ENCODE results near the gene CELF1.
A peak's percentile ranks its signal among the peaks of the same experiment; 100 is the strongest.
"Not testable (repeated sequence)": the region's sequence is repeated elsewhere in the genome, so short reads cannot be mapped to it uniquely, and the experiment has no call there.

CELF1 gene

DNA sequence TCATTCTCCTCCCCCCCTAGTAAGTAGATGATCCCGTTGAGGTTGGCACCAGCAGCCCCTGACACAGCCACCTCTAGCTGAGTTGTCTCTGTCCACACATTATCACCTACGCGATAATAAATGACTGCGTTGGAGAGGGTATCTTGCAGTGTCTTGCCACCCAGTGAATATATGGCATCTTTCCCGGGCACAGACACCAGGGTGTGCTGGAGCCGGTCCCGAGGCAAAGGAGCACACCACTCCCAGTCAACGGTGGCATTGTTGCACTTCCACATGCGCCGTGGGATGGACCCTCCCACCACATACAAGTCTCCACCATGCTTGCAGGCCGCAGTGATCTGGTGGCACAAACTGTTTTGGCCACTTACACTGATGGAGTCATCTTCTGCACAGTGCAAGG is 20.4 kb upstream of the CELF1 start:
- no peak for DNase-seq (ENCODE audit: low spot score)

DNA sequence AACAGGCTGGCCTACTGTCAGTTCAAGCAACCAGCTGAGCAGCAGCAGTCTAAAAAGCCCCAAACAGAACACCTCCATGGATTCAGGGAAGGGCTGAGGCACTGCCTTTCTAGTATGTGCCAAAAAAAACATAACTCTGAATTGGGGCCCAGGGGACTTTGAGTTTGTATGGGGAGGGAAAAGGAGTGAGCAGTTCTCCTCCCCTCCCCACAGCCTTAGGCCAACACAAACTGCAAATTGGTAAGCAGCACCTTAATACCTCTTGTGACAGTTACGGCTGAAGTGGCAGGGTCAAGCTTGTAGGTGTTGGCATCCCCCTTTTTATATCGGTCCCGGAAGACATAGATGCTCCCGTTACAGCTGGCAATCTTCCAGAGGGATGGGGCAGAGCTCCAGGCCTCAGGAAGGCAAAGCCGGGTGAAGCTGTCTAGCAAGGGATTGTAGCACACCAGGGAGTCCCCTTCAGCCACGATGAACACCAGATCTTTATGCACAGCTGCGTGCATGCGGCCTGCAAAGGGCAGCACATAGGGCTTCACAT is 19.9 kb upstream of the CELF1 start:
- no peak for DNase-seq (ENCODE audit: low spot score)

DNA sequence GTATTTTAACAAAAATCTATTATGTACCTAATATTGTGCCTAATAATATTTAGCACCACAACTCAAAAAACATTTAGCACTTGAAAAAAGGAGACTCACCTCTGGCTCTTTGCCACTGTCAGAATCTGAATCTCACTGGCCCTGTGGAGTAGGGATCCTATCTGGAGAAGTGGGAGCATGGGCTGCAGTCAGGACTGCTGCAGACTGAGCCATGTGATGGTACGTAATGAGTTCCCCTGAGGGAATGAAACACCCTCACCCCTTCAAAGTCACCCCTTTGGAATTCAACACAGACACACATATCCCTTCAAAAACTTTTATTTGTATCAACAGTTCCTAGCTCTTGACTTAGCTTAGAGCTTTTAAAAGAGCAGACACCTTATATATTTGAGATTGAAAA is 19.0 kb upstream of the CELF1 start:
- peak; percentile 82 for DNase-seq (ENCODE audit: low spot score)

DNA sequence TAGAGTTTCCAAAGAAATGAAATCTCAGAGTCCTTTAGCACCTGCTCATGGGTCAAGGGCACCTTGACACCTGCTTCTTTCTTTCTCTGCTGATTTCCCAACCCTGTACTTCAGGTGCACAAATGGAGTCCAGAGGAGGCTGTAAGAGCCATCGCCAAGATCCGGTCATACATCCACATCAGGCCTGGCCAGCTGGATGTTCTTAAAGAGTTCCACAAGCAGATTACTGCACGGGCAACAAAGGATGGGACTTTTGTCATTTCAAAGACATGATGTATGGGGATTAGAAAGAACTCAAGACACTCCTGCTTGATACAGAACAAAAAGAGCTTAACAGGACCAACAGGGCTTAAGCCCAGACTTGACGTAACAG is 18.4 kb upstream of the CELF1 start:
- DNase-seq (ENCODE audit: low spot score) = no peak

DNA sequence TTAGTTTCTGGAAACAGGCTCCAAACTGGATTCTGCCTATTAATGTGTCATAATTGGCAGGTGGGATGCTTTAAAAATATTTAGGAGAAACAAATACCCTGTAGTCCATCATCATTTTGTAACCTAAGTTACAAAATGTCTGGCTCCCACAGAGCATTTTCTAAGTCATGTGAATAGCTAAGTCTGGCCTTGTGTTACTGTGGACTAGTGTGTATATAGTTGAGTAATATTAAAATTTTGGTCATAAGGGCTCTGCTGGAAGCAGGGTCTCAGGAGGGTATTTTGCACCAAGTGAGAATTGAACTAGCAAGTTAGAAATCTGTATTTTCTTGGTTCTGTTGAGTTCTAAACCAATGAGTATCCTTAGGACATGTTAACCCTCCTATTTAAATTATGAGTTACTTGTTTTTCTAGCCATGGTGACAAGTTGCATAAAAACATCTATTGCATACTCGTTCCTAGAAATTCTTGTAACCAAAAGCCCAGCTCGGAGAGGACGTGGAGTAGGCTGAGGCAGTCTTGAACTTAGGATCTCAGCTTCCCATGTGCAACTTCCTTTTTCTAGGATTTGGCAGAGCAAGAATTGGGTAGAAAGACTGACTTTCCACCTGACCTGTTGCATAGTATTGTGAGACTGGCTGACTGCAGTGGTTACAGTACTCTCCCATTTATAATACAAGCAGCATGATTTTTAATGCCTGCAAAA is 17.9 kb upstream of the CELF1 start:
- no peak for DNase-seq (ENCODE audit: low spot score)

DNA sequence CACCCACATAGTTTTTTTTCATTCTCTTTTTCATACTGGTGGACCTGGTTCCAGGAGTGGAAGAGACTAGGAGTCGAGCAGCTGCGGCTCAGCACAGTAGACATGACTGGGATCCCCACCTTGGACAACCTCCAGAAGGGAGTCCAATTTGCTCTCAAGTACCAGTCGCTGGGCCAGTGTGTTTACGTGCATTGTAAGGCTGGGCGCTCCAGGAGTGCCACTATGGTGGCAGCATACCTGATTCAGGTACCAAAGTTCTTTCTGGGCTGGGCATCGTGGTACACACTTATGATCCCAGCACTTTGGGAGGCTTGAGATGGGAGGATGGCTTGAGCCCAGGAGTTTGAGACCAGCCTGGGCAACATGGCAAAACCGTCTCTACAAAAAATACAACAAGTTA is 16.7 kb upstream of the CELF1 start:
- DNase-seq (ENCODE audit: low spot score) = no peak

DNA sequence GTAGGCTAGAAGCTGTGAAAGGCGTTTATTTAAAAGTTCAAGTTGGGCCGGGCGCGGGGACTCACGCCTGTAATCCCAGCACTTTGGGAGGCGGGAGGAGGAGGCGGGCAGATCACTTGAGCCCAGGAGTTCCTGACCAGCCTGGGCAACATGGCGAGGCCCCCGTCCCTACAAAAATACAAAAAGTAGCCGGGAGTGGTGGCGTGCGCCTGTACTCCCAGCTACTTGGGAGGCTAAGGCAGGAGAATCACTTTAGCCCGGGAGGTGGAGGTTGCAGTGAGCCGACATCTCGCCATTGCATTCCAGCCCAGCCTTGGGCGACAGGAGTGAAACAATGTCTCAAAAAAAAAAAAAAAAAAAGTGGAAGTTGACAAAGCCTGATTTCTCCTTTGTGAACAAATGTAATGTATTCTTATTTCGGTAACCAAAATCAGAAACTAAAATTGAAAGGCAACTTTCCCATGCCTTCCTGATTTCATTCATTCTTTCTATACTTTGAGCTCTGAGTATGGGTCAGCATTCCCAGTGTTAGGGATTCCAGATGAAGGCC is 13.3 kb upstream of the CELF1 start:
- DNase-seq (ENCODE audit: low spot score) = no peak

DNA sequence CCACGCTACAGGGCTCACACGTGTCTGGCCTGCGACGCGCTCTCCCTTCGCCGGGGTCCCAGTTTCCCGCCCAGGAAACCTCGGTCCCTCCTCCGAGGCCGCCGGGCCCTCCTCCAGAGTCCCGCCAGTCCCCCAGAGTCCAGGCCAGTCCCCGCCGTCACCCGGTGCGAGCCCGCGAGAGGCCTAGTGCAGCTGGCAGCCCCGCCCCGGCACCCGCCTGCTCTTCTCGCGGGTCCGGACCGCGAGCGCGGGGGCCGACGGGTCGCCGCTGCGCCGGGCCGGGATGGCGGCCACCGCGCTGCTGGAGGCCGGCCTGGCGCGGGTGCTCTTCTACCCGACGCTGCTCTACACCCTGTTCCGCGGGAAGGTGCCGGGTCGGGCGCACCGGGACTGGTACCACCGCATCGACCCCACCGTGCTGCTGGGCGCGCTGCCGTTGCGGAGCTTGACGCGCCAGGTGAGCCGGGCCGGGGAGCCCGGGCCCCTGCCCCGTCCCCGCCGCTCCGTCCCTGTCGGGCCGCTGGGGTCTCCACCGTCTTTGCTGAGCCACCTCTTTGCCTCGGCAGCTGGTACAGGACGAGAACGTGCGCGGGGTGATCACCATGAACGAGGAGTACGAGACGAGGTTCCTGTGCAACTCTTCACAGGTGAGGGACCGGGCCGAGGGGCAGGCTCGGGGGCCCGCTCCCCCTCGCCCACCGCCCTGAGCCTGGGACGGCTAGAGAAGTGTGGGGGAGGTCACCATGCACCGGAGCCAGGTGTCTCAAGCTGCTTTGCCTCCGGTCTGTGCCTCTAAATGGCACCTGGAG is 12.6 kb upstream of the CELF1 start, which contains the start of gene PTPMT1:
Gene PTPMT1 (plus strand): TSS at position 260 of the 809 bp plus-strand sequence. CDS start 24 bp downstream, at position 284.
- peak; percentile 83 for DNase-seq (ENCODE audit: low spot score)

DNA sequence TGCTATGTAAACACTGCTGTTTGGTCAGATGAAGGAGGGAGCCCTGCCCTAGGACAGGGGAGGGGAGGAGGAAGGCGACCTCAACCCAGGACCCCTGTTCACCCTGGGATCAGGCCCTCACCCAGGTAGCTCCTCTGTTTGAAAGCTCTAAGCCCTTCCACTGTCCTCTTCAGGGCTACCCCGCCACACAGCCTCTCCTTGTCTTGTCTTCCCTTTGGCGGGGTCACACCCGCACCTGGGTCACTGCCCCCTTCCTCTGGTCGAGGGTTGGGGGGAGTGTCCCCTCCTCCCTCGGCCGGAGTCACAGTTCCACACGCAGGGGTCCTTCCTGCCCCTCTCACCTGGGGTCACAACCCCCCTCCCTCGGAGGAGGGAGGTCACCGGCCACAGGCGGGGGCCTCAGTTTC is 12.0 kb upstream of the CELF1 start:
- DNase-seq (ENCODE audit: low spot score) = no peak

DNA sequence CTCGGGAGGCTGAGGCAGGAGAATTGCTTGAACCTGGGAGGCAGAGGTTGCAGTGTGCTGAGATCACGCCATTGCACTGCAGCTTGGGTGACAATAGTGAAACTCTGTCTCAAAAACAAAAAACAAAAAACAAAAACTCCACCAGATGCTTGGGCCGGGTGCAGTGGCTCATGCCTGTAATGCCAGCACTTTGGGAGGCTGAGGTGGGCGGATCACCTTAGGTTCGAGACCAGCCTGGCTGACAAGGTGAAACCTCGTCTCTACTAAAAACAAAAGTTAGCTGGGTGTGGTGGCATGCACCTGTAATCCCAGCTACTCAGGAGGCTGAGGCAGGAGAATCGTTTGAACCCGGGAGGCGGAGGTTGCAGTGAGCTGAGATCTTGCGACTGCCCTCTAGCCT is 11.4 kb upstream of the CELF1 start:
- not testable (repeated sequence) for DNase-seq (ENCODE audit: low spot score)

DNA sequence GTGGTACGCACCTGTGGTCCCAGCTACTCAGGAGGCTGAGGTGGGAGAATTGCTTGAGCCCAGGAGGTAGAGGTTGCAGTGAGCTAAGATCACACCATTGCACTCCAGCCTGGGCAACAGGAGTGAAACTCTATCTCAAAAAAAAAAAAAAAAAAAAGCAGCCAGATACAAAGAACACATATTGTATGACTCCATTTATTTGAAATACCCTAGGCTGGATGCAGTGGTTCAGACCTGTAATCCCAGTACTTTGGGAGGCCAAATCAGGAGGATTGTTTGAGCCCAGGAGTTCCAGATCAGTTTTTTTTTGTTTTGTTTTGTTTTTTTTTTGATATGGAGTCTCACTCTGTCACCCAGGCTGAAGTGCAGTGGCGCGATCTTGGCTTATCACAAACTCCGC is 9.5 kb upstream of the CELF1 start:
- DNase-seq (ENCODE audit: low spot score) = not testable (repeated sequence)

DNA sequence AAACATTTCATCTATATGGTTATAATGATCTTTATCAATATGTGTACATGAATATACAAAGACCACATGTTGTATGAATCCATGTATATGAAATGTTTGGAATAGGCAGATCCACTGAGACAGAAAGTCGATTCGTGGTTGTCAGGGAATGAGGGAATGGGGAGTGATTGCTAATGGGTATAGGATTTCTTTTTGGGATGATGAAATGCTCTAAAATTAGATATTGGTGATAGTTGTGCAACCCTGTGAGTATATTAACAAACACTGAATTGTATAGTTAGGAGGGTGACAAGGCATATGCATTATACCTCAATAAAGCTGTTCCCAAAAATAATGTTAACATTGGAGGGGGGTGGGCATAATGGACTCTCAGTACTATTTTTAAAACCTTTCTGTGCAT is 7.5 kb upstream of the CELF1 start:
- no peak for DNase-seq (ENCODE audit: low spot score)

DNA sequence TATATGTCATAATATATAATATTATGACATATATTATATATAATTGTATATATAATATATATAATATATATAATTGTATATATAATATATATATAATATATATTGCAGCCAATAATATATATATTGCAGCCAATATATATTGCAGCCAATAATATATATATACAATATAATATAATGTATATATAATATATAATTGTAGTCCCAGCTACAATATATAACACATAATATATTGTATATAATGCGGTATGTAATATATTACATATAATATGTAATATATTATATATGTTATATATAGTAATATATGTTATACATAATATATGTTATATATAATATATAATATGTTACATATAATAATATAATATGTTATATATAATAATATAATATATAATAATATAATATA is 5.8 kb upstream of the CELF1 start:
- DNase-seq (ENCODE audit: low spot score) = no peak

DNA sequence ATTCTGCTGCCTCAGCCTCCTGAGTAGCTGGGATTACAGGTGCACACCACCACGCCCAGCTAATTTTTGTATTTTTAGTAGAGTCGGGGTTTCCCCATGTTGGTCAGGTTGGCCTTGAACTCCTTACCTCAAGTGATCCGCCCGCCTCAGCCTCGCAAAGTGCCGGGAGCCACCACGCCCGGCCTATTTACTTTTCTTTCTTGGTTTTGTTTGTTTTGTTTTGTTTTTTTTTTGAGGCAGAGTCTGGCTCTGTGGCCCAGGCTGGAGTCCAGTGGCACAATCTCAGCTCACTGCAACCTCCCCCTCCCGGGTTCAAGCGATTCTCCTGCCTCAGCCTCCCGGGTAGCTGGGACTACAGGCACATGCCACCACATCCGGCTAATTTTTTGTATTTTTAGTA is 4.1 kb upstream of the CELF1 start:
- not testable (repeated sequence) for DNase-seq (ENCODE audit: low spot score)

DNA sequence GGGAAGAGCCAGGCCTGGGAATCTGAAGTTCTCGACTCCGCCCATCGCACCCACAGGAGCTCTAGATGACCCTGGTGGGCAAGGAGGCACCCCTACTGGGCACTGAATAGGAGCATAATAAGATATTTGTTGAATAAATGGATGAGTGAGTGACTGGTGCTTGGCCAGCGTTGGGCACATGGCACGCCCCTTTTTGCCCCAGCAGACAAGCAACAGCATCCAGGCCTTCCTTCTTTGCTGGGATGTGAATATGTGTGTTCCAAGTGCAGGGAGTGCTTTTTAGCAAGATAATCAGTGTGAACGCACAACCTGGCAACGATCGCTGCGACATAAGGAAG is 443 bp upstream of the CELF1 start:
- no peak for DNase-seq (ENCODE audit: low spot score)

DNA sequence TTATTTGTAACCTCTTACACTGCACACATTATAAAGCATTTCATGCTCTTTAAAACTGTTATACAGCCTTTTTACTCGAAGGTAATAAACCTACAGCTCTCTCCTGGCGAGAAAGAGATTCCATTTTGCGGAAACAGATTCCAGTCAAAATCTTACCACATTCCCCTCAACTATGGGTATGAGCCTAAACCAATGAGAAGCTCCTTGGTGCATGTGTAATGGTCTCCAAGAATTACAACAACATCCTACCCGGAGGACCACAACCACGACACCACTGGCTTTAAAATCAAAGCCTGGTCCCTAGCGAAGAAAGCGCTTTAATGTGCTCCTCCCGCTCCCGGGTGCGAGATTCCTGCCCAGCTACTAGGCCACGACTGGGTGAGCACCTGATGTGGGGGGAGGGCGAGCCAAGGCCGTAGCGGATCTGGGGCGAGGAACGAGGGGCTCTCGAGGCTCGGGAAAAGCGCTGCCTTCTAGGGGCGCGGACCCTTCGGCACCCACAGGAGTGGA is 821 bp downstream of the CELF1 start:
- peak; percentile 55 for DNase-seq (ENCODE audit: low spot score)

DNA sequence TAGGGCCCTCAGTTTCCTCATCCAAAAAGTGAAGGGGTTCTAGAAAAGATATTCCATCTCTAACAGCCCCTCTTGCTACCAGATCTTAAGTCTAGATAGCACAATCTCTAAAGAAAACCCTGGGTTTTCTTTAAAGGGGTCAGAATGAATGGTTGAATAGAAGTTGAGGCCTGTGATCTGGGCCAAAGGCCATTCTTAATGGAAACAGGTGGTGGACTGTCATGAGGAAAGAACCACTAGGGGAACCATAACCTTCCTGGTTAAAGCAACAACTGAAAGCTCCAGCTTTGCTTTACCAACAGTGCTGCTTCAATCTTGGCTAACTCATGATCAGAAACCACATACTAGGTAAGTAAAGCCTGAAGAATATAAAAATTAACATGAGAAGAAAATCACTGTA is 1.8 kb downstream of the CELF1 start:
- DNase-seq (ENCODE audit: low spot score) = no peak

DNA sequence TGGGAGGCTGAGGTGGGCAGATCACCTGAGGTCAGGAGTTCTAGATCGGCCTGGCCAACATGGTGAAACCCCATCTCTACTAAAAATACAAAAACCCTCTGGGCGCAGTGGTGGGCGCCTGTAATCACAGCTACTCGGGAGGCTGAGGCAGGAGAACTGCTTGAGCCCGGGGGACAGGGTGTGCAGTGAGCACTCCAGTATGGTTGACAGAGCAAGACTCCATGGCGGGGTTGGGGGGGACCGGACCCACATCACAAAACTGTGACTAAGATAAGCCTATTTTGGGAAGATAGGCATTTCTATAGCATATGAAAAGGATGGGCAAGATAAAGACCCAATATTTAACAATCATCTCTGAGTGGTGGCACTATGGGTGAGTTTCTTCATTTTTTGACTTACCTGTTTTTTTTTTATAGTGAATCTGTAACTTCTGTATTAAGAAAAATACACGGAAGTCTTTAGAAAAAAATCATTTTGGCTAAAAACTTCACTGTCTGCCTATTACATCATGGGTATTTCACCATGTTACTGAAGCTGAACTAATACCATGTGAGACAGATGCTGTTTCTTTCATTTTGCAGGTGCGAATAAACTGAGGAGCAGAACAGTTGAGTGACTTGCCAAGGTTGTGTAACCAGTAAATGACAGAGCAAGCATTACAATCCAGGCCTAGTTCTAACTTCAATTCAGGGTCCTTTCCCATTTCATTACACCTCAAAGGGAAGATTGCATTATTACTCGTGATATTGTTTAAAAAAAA is 2.5 kb downstream of the CELF1 start:
- no peak for DNase-seq (ENCODE audit: low spot score)

DNA sequence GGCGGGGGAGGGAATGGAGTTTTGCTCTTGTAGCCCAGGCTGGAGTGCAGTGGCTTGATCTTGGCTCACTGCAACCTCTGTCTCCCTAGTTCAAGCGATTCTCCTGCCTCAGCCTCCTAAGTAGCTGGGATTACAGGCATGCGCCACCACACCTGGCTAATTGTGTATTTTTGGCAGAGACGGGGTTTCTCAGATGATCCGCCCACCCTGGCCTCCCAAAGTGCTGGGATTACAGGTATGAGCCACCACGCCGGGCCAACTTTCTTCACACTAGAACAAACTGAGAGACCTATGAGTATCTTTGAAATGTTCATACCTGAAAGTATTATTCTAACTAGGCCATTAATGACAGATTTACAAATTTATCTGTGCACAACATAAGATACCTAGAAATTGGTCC is 6.7 kb downstream of the CELF1 start:
- DNase-seq (ENCODE audit: low spot score) = not testable (repeated sequence)

DNA sequence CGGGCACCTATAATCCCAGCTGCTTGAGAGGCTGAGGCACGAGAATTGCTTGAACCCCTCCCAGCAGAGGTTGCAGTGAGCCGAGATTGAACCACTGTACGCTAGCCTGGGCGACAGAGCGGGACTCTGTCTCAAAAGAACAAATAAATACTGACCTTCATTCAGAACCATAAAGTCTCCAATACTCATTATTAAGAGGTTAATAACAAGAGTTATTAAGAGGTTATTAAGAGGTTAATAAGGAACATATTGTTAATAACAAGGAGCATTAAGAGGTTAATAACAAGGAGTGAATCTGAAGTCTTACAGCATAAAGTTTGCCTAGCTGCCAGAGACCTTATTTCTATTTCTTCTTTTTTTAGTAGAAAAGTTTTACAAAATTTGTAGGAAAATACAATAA is 7.6 kb downstream of the CELF1 start:
- no peak for DNase-seq (ENCODE audit: low spot score)

DNA sequence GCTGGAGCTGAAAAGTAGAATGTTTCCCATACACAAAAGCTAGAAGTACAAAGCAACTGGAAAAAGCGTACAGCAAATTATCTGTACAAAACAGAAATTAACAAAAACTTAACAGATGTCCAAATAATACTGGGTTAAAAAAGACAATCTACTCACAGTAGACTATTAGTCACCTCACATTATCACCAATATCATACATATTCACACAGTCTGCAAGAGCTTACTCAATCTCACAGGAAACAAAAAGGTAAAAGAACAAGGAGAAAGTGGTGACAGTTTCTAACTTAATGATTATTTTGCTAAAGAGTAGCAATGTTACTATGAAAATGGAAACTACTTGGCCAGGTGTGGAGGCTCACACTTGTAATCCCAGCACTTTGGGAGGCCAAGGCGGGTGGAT is 11.9 kb downstream of the CELF1 start:
- no peak for DNase-seq (ENCODE audit: low spot score)

DNA sequence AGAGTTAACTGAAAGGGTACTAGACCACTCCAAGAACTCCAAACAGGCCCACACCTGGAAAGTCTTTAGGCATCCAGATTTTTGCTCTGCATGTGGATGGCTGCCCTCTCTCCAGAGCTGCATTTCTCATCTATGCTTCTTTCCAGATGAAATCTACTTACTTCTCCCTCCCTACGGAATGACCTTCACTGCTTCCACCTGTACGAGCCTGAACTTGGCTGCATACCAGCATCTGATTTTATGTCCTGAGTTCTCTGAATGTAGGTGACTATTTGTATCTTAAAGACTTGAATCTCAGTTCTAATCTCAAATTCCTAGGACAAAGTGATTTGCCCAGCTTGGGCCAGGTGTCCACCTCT is 13.3 kb downstream of the CELF1 start:
- DNase-seq (ENCODE audit: low spot score) = no peak

Data from hepatic stellate cell (primary cell).